ENCODE data around the gene SEMA5A.

DNA sequence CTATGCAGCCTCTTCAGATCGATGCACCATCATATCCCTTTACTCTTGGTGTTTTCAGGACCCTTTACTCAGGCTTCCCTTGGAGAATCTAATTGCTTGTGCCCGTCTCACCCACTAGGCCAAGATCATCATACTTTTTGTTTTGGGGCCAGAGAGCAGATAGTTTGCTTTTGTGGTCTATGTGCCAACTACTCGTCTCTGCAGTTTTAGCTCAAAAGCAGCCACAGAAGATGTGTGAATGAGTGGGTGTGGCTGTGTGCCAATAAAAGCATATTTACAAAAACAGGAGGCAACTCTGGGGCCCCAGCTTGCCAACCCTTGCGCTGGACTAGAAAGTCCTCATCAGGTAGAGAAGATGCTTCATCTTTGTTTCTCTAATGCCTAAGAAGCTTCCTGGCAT lies 216.8 kb downstream of the SEMA5A start:
- no peak for TF ChIP-seq POLR2A (IDR thresholded peaks at IDR 0.05)
- TF ChIP-seq, protein P1, sequence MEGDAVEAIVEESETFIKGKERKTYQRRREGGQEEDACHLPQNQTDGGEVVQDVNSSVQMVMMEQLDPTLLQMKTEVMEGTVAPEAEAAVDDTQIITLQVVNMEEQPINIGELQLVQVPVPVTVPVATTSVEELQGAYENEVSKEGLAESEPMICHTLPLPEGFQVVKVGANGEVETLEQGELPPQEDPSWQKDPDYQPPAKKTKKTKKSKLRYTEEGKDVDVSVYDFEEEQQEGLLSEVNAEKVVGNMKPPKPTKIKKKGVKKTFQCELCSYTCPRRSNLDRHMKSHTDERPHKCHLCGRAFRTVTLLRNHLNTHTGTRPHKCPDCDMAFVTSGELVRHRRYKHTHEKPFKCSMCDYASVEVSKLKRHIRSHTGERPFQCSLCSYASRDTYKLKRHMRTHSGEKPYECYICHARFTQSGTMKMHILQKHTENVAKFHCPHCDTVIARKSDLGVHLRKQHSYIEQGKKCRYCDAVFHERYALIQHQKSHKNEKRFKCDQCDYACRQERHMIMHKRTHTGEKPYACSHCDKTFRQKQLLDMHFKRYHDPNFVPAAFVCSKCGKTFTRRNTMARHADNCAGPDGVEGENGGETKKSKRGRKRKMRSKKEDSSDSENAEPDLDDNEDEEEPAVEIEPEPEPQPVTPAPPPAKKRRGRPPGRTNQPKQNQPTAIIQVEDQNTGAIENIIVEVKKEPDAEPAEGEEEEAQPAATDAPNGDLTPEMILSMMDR (IDR thresholded peaks at IDR 0.05), result no peak

All from uterus (tissue), 2 donors.